Measurements from ENCODE around the gene CRTAP.
A peak's percentile ranks its signal among the peaks of the same experiment; 100 is the strongest.
"Not testable (repeated sequence)": the region's sequence is repeated elsewhere in the genome, so short reads cannot be mapped to it uniquely, and the experiment has no call there.

The CRTAP gene

DNA sequence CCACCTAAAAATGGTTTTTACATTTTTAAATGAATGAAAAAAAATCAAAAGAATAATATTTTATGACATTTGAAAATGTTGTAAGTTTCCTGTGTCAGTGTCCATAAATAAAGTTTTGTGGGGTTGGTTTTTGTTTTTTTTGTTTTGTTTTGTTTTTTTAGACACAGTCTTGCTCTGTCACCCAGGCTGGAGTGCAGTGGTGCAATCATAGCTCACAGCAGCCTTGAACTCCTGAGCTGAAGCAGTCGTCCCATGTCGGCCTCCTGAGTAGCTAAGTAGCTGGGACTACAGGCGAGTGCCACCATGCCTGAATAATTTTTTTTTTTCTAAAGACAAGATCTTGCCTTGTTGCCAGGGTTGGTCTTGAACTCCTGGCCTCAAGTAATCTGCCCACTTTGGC, 14.1 kb upstream of the CRTAP start:
- DNase-seq (ENCODE audit: low read depth) = no peak

GRCh38 chr3:33100229-33100628, 13.6 kb upstream of the CRTAP start:
- no peak for DNase-seq (ENCODE audit: low read depth)

DNA sequence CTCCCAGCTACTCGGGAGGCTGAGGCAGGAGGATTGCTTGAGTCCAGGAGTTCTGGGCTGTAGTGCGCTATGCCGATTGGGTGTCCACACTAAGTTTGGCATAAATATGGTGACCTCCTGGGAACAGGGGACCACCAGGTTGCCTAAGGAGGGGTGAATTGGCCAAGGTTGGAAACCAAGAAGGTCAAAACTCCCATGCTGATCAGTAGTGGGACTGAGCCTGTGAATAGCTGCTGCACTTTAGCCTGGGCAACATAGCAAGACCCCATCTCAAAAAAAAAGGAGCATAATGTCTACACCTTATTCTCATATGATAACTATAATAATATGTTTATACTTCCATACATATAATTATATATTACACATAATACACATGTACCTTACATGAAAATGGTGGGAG, 10.8 kb upstream of the CRTAP start:
- no peak for DNase-seq (ENCODE audit: low read depth)

- DNase-seq (ENCODE audit: low read depth) = no peak
These were observed 10.3 kb upstream of the CRTAP start for GRCh38 chr3:33103480-33103879.

GRCh38 chr3:33104803-33105202, 9.0 kb upstream of the CRTAP start:
- DNase-seq (ENCODE audit: low read depth) = no peak

DNA sequence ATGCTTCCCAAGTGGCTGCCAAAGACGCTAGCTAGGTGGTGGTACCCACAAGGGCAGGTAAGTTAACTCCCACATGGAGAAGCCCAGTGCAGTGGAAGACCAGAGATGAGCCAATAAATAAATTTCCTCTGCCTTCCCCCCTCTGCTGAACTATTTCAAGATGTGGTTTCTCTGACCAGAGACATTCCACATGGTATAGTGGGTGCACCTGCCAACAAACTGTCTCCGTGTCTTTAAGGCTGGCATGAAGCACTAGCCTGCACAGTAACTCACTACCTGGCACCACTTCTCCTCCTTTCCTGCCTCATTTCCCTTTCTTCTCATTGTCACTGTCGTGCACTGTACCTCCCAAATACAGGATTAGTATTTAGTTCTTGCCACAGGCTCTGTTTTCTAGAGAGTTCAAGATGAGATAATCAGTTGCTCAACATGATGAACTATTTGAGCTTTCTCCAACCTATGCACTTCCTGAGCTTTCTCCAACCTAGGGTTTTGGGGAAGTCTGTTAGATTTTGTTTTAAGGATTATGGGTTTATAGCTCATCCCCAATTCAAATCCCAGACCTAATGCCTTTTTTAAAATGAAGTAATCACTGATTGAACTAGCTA, 8.4 kb upstream of the CRTAP start:
- no peak for DNase-seq (ENCODE audit: low read depth)

DNA sequence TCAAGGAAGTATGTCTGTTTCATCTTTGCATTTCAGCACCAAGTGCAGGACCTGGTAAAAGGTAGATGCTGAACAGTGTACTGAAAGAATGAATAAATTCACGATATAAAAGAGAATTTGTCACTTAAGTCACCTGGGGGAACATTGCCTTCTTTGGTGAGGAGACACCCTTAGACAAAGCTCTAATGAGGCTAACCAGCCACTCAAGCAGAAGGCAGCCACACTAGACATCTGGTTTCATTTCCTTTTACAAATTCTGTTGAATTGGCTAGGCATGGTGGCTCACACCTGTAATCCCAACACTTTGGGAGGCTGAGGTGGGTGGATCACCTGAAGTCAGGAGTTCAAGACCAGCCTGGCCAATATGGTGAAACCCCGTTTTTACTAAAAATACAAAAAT, 7.0 kb upstream of the CRTAP start:
- DNase-seq (ENCODE audit: low read depth) = not testable (repeated sequence)

DNA sequence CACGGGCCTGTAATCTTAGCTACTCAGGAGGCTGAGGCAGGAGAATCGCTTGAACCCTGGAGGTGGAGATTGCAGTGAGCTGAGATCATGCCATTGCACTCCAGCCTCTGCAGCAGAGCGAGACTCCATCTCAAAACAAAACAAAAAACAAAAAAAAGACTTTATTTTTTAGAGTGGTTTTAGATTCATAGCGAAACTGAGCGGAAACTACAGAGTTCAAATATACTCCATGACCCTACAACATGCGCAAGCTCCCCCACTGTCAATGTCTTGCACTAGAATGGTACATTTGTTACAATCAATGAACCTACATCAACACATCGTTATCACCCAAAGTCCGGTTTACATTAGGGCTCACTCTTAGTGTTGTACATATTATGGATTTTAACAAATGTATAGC, 2.2 kb upstream of the CRTAP start:
- DNase-seq (ENCODE audit: low read depth) = no peak

GRCh38 chr3:33114622-33115023, 809 bp downstream of the CRTAP start:
- no peak for DNase-seq (ENCODE audit: low read depth)

- DNase-seq (ENCODE audit: low read depth) = no peak
These were observed 1.4 kb downstream of the CRTAP start for GRCh38 chr3:33115024-33115768.

GRCh38 chr3:33117461-33117860, 3.6 kb downstream of the CRTAP start:
- no peak for DNase-seq (ENCODE audit: low read depth)

DNA sequence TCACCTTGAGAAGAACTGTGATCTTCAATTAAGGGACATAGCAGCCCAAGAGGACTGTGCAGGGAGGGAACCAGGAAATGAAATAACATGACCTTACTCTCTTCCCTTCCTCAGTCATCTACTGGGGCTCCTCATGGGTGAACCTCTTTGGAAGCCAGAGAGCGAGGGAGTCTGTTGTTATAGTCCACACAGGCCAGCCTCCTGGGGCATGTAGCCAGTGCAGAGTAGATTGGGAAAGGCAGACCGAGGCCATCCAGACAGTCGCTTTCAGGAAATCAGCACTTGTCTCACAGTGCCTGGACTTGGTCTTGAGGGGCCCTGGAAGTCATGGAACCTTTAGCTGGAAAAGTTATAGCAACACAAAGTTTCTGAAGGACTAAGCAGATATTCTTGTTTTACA, 6.1 kb downstream of the CRTAP start:
- DNase-seq (ENCODE audit: low read depth) = no peak

DNA sequence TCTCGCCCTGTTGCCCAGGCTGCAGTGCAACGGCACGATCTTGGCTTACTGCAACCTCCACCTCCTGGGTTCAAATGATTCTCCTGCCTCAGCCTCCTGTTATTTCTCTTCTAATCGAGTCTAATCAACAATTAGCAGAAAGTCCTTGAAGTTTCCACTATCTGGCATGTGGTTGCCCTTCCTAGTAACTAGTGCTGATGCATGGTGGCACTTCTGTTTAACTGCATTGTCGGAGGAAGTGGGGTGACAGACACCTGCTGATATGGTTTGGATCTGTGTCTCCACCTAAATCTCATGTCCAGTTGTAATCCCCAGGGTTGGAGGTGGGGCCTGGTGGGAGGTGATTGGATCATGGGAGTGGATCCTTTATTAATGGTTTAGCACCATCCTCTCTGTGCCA, 9.2 kb downstream of the CRTAP start:
- no peak for DNase-seq (ENCODE audit: low read depth)

- DNase-seq (ENCODE audit: low read depth) = no peak
These were observed 10.8 kb downstream of the CRTAP start for GRCh38 chr3:33124638-33125037.

DNA sequence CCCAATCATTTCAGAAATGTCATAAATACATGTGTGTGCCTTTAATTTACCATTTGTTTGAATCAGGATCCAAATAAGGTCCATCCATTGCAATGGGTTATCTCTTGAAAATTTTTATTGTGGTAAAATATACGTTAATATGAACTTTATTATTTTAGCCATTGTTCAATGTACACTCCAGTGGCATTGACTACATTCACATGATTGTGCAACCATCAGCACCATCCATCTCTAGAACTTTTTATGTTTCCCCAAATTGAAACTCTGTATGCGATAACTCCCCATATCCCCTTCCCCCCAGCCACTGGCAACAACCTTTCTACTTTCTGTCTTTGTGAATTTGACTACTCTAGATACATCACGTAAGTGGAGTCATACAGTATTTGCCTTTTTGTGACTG, 12.0 kb downstream of the CRTAP start:
- no peak for DNase-seq (ENCODE audit: low read depth)

DNA sequence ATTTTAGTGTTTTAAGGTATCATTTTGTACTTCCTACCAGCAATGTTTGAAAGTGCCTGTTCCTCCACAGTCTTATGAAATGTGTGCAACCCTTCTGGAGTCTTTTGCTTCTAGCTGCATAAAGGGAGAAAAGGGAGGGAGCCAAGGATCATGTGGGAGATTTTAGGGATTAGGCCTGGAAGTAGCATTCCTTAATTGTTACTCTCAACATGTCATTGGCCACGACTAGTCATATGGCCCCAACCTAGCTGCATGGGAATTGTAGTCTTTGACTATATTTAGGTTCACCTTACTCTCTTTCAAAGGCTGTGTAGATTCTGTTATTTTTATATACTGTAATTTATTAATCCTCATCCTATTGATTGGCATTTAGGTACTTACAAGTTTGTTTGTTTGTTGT, 14.9 kb downstream of the CRTAP start:
- DNase-seq (ENCODE audit: low read depth) = no peak

DNA sequence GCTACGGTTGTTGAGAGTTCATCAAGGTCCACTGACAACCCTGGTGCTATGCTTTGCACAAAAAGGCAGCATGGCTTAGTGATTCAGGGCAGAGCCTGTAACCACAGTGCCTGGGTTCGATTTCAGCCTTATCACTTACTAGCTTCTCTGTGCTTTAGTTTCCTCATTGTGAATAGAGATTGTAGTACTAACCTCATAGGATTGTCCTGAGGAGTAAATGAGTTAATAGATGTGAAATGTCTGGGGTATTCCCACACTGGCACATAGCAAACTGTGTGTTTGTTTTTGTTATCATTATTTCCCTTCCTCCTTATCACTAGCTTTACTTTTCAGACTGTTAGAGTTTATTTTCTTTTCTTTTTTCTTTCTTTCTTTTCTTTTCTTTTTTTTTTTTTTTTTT, 16.3 kb downstream of the CRTAP start:
- no peak for DNase-seq (ENCODE audit: low read depth)

- peak; percentile 35 for DNase-seq (ENCODE audit: low read depth)
These were observed 17.7 kb downstream of the CRTAP start for GRCh38 chr3:33131331-33132018.

DNA sequence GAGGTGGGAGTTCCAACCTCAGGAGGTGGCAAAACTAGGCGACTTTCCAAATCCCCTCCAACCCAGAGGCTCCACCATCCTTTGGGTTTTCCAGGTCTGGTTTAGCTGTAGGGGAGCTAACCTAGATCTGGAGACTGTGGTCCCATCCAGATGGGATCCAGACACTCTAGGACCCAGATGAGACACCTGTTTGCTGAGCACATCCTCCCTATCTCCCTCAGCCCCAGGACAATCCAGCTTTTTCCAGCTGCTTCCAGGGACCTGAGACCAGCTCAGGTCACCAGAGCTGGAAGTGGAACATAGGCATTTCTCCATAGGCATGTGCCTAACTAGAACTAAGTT, 18.2 kb downstream of the CRTAP start:
- DNase-seq (ENCODE audit: low read depth) = no peak

- DNase-seq (ENCODE audit: low read depth) = no peak
These were observed 20.3 kb downstream of the CRTAP start for GRCh38 chr3:33134026-33134625.

DNA sequence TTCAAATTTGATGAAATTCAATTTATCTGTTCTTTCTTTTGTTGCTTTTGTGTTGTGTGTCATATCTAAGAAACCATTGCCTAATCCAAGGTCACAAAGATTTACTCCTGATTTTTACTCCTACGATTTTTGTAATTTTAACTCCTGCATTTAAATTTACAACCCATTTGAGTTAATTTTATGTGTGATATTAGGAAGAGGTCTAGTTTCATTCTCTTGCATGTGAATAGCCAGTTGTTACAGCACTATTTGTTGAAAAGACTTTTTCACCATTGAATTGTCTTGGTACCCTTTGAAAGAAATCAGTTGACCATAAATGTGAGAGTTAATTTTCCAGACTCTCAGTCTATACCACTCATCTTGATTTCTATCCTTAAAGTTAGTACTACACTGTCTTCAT, 23.9 kb downstream of the CRTAP start:
- DNase-seq (ENCODE audit: low read depth) = no peak

DNA sequence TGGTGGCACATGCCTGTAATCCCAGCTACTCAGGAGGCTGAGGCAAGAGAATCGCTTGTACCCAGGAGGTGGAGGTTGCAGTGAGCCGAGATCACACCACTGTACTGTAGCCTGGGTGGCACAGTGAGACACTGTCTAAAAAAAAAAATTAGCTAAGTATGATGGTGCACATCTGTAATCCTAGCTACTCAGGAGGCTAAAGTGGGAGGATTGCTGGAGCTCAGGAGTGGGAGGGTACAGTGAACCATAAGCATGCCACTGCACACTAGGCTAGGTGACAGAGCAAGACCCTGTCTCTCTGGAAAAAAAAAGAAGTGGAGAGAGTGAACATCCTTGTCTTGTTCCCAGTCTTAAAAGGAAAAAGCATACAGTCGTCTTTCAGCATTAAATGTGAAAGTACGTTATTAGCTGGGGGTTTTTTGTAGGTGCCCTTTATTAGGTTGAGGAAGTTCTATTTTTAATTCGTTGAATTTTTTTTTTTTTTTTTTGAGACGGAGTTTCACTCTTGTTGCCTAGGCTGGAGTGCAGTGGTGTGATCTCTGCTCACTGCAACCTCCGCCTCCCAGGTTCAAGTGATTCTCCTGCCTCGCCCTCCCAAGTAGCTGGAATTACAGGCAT, 25.3 kb downstream of the CRTAP start:
- not testable (repeated sequence) for DNase-seq (ENCODE audit: low read depth)

DNA sequence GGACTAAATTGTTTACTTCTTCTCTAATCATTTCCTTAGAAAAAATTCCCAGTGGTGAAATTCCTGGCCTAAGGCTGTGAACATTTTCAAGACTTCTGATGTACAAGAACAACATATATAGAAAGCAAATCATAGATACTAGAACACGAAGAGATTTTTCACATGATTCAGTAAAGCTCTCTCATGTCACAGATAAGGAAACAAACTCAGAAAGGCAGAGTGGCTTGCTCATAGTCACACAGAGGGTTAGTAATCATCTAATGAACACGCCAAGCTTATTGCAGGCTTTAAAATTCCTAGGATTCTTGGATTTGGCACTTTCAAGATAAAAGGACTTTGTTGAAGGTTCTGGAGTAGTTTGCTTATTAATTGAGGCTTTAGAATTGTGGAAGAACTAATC, 26.2 kb downstream of the CRTAP start:
- no peak for DNase-seq (ENCODE audit: low read depth)
